ENCODE measurements around the gene SERPIND1. TPM values are rescaled to one million over a fixed set of nuclear protein-coding genes. Genes with fewer than 3 reads are reported as not detected.

The SERPIND1 gene
- polyA plus RNA-seq, 10 donors, result 0.07 to 0.55 (median 0.16) TPM; not detected in 7

DNA sequence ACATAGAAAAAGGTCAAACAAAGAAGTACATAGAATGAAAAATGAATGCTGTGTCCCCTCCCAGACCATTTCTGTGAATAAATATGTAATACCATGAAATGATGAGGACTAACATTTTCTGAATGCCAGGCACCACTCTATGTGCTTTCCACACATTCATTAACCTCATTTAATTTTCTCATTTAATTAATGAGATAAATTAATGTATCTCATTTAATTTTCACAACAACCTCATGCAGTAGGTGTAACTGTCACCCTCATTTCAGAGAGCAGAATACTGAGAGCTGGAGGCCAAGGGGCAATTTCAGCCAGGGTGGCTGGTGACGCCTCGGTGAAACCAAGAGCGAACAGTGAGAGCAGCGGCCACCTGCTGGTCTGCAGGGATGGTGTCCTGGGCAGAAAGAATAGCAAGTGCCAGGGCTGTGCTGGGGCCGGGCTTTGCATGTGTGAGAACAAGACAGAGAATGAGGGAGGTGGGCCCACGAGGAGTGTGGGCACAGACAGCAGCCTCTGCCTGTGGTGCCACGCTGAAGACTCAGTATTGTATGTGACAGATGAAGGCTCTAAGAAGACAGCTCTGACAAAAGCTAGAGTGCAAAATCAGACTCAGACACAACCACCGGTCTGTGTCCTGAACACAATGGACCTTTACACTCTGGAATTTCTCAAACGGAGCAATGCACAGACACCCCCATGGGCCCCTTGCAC, 1.8 kb upstream of the SERPIND1 start:
- no peak for DNase-seq

DNA sequence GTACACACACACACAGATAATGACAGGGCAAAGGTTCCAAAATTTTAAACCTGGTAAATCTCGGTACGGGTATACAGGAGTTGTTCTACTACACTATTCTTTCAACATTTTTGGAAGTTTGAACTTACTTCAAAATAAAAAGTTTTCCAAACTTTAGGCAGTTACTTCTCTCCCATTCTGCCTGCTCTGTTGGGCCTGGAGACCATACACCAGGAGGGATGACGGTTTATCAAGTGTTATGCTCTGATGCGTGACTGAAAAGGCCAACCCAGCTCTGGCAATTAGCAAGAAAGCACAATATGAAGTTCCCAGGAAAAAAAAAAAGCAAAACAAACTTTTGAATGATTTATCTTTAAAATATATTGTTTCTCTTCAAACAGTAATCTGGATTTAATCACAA, 969 bp downstream of the SERPIND1 start:
- DNase-seq, result no peak

DNA sequence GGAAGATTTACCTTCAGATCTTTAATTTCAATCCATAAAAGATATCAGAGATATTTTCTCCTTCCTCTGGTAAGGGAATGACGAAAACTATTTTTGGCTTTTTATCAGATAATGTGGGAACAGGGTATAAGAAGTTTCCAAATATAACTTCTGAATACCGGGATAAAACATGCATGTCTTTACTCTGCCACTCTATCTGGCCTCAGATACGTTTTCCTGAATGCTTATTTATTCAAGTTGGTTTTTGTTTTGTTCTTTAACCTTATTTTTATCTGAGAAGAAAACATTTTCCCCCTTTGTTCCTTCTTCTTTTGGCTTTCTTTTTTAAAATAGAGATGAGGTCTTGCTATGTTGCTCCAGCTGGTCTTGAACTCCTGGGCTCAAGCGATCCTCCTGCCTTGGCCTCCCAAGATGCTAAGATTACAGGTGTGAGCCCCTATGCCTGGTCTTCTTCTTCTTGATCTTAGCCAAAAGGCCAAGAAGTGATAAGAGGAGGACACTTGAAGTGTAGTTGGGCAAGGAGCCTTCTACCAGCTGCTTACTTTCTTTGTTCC, 1.5 kb downstream of the SERPIND1 start:
- no peak for DNase-seq

DNA sequence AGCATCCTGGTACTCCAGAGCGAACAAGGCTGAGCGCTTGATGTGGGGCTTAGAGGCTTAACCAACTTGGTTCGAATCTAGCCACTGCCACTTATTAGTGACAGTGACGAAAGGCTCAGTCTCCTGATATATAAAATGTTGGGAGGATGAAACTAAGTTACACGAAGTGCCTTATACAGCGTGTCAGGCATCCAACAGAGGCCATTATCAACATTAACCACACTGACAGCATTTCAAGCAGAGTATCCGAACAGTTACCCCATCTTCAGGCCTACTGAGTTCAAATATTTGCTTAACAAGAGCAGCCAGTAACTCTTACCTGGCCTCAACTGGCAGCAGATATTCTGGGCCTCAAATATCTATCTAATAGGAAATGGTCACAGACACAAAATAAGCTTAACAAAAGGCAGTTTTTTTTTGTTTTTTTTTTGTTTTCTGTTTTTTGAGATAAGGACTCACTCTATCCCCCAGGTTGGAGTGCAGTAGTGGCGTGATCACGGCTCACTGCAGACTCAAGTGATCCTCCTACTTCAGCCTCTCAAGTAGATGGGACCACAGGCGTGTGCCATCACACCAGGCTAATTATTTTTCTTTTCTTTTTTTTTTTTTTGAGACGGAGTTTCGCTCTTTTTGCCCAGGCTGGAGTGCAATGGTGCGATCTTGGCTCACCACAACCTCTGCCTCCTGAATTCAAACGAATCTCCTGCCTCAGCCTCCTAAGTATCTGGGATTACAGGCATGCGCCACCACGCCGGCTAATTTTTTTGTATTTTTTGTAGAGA, 2.9 kb downstream of the SERPIND1 start:
- no peak for DNase-seq

DNA sequence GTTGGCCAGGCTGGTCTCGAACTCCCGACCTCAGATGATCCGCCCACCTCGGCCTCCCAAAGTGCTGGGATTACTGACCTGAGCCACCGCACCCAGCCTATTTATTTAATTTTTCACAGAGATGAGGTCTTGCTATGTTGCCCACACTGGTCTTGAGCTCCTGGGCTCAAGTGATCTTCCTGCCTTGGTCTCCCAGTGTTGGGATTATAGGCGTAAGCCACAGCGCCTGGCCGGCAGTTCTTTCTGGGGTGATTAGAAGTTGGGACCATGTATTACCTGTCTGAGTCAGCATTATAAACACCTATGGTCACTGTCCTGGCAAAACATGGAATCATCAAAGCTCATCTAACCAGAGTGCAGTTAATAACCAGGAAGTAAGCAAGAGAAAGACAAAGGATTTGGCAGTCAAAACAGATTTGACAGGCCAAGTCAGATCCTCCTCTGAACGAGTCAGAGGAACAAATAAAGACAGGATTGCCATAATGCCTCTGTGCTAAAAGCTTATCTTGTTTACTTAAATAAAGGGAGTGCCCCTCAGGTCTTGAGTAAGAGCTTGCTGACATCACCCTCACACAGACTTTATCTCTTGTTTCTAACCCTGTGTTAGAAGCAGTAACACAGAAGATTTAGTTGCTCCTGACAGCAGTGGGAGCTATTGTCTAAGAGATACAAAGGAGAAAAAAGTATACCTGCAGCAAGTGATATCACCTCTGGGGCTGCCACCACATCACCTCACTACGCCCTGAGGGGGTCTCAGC, 3.7 kb downstream of the SERPIND1 start:
- peak in 1 of 3 donors; percentile 26 for DNase-seq

DNA sequence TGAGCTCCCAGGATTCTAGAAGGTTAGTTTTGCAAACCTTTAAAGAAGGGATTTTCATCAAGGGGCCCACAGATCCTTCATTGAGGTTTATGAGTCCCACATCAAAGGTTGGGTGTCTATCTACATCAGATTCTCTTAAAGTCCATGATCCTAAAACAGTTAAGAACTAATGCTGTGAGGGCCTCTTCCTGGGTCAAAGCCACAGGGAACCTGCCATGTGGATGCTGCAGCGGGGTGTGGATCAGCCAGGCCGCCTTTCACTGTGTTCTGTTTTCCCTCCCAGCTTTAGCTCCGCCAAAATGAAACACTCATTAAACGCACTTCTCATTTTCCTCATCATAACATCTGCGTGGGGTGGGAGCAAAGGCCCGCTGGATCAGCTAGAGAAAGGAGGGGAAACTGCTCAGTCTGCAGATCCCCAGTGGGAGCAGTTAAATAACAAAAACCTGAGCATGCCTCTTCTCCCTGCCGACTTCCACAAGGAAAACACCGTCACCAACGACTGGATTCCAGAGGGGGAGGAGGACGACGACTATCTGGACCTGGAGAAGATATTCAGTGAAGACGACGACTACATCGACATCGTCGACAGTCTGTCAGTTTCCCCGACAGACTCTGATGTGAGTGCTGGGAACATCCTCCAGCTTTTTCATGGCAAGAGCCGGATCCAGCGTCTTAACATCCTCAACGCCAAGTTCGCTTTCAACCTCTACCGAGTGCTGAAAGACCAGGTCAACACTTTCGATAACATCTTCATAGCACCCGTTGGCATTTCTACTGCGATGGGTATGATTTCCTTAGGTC, 5.3 kb downstream of the SERPIND1 start:
- DNase-seq, result peak in 1 of 3 donors; percentile 26

DNA sequence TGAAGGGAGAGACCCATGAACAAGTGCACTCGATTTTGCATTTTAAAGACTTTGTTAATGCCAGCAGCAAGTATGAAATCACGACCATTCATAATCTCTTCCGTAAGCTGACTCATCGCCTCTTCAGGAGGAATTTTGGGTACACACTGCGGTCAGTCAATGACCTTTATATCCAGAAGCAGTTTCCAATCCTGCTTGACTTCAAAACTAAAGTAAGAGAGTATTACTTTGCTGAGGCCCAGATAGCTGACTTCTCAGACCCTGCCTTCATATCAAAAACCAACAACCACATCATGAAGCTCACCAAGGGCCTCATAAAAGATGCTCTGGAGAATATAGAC, 5.9 kb downstream of the SERPIND1 start:
- no peak for DNase-seq

DNA sequence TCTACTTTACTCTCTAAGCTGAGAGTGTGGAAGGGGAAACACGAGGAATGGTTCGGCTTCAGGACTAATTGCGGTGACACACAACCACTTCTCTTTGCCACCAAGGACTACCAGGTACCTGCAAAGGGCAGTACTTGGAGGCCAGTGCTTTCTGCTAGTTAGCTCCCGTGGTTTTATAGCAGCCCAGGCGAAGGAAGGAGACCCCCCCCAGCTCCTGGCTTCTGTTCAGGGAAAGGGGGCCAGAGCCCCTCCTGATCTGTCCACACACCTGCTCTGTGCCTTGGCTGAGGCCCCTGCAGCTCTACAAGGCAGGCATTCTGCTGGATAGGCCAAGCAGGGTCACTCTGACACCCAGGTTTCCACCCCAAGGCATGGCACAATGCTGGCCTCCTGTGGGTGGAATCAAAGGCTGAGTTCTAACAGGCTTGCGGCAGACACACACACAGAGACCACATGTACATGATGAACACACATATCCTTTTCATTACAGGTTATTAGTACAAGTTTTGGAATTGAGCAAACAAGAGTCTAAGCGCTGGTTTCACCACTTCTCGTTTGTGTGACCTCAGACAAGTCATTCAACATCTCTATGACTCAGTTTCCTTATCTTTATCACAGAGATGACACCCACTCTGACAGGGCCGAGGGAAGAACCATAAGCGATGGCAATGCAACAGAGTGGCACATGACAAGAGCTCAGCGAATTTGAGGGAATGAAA, 7.5 kb downstream of the SERPIND1 start:
- DNase-seq, result no peak

DNA sequence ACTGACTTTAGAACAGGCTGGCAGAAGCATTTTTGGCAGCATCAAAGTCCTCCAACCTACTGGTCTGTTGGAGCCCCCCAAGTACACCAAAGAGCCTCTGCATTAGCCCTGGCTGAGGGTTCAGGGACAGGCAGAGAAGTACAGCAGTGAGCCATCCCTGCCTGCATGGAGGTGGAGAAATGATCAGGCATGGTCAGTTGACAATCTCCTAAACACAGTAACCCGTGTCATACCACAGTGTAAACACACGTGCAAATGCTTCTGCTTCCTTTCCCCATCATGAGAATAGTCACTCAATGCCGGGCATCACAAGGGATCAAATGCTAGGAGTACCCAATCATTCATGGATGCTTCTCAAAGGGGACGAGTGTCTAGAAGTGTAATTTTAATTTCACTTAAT, 8.2 kb downstream of the SERPIND1 start:
- DNase-seq, result no peak

DNA sequence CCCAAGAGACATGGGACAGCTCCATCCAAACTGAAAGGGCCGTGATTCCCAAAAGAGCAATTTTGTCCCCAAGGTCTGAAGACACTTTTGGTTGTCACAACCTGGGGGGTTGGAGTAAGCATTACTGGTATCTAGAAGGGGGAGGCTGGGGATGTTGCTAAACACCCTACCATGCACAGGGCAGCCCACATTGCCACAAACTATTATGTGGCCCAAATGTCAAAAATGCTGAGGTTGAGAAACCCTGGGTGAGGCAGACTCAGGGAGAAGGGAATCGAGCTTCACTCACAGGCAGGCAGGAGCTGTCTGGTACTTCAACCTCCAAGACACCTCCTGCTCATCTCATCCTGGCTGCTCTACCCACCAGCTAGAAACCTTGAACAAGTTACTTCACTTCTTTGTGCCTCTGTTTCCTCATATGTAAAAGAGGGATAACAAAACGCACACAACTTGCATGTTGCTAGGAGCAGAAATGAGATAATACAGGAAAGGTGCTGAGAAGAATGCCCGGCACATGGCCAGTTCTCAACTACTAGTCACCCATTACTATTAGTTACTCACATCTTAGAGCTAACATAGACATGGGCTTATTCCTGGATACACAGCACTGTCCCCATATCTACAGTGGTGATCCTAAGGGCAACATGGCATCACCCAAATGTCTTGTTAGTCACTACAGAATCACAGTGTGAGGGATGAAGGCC, 8.8 kb downstream of the SERPIND1 start:
- DNase-seq, result no peak

DNA sequence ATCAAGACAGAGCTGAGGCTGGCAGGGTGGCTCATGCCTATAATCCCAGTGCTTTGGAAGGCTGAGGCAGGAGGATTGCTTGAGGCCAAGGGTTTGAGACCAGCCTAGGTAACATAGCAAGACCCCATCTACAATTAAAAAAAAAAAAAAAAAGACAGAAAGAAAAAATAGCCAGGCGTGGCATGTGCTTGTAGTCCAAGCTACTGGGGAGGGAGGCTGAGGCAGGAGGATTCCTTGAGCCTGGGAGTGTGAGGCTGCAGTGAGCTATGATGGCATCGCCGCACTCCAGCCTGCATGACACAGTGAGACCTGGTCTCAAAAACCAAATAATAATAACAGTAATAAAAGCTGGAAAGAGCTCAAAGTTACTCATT, 9.4 kb downstream of the SERPIND1 start:
- no peak for DNase-seq

DNA sequence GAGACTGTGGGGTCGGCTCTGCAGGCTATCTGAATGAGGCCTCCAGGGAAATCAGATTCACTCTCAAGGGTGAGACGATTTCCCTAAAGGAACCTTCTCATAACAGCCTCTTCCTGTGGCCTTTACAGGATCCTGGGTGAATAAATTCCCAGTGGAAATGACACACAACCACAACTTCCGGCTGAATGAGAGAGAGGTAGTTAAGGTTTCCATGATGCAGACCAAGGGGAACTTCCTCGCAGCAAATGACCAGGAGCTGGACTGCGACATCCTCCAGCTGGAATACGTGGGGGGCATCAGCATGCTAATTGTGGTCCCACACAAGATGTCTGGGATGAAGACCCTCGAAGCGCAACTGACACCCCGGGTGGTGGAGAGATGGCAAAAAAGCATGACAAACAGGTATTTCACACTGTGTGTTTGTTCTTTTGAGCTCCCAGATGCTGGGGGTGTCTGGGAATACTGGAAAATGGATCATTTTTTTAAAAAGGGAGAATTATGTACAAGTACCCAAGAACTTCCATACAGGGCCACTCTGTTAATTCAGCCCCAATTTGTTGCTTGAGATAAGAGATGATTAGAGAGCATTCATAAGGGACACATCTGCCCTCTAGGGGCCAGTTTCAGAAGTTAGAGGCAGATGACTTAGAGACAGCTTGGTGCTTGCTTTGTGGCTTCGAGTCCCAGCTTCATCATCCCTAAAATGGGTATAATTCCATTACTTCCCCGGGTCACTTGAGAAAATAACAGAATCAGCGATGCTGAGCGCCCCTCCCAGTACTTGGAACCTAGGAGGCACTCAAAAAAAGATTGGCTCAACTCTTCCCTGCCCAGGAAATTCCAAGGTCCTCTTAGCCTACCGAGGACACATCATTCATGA, 10.2 kb downstream of the SERPIND1 start:
- peak in 2 of 3 donors; percentile 29 to 59 for DNase-seq

DNA sequence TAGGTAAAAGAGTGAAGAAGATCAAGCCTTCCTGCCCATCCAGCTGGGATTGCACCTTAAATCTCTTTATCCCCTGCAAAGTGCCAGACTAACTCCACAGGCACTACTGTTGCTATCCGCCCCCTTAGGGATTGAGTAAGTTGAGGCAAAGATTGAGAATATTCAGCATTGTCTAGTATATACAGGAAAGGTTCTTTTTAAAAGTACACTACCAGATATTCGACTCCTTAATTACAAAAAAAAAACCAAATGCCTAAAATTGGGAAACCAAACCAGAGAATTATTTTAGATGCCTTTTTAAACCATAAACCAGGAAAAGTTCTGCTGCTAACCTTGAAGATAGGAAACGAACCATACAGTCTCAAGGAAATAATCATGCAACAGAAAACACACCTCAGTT, 11.5 kb downstream of the SERPIND1 start:
- DNase-seq, result no peak

DNA sequence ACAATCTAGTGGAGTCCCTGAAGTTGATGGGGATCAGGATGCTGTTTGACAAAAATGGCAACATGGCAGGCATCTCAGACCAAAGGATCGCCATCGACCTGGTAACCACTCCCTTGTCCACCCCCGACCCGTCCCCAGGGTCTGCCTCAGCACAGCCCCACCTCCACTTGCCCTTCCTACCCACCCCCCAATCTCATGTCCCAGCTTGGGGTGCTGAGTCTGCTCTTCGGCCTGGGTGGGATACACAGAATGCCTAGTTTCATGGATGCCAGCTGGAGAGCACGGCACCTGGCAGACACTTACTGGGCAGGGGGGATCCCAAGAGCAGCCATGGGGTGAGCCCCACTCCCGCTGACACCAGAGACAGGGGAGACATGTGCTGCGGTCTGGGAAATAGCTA, 12.1 kb downstream of the SERPIND1 start:
- DNase-seq, result no peak

DNA sequence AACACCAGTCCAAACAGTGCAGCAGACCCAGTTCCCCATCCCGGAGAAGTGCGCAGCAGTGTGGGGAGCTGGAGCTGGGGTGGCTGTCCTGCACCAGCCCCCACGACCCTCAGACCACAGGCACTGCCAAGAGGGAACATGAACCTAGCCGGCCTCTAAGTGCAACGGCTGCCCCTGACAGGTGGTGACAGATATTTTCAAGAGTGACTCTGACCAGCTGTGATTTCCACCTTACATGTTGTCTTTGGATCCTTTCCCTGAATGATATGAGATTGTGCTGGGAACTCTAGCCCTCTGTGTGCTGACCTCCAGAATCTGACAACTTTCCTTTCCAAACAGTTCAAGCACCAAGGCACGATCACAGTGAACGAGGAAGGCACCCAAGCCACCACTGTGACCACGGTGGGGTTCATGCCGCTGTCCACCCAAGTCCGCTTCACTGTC, 12.6 kb downstream of the SERPIND1 start:
- DNase-seq, result no peak

DNA sequence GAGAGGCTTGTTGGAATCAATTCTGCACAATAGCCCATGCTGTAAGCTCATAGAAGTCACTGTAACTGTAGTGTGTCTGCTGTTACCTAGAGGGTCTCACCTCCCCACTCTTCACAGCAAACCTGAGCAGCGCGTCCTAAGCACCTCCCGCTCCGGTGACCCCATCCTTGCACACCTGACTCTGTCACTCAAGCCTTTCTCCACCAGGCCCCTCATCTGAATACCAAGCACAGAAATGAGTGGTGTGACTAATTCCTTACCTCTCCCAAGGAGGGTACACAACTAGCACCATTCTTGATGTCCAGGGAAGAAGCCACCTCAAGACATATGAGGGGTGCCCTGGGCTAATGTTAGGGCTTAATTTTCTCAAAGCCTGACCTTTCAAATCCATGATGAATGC, 13.3 kb downstream of the SERPIND1 start:
- DNase-seq, result no peak

DNA sequence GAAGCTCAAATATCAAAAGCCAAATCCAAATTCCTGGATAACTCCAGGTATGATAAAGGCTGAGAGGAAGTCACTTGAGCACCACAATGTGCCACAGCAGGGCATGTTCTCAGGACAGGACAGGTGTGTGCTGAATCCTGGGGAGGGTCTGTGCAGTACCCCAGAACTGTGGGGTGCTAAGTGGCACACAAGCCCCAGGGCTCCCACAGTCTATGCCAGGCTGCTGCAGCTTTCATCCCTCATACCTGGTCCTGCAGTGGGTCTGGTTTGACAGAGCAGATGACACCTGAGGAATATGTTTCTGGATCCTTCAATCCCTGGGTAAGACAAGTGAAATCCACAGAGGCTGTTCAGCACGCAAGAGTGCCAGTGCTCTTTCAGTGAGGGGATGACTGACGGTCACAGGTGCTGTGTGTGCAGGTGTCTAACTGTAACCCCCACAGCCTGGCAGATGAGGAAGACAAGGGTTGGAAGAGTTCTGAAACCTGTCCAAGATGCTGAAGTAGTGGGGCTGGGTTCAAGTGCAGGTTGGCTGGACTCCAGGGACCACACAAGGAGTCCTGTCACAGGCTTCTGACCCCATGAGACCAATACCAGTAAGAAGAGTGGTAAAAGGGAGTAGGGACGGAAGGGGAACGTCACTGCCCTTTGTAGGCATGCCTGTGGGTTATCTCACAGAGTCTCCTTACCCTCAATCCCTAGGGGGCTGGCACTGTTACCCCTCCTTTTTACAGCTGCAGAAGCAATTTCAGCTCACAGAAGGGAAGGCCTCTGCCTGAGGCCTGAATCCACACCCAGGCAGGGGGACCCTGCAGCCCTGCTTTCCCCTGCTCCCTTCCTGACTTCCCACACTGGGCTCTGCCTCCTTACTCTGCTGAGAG, 14.1 kb downstream of the SERPIND1 start:
- no peak for DNase-seq
